ENCODE measurements around the gene IFIT3. TPM values are rescaled to one million over a fixed set of nuclear protein-coding genes. Genes with fewer than 3 reads are reported as not detected.

The IFIT3 gene
- total and polyA plus RNA-seq, 12 donors: 8.1 to 88.6 (median 26.7) TPM

DNA sequence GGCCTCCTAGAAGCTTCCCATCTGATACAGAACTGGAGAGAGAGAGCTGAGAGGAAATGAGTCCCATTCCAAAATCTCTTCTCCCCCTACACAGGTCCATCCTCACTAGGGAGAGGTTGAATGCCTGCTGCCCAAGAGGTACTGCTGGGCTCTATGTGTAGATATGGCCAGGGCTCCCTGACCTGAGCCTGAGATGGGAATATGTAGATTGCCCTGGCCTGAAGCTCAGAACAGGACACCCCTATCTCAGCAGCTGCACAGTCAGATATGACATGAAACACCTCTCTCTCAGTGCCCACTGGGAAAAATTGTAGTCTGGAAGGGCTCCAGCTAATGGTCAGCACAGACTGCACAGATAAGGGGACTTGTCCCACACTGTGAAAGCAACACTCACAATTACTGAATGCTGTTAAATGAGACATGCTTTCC is 46.9 kb downstream of the IFIT3 start:
- Histone ChIP-seq H3K36me3 (replicated peaks in 1 of 2) (no peaks in the 10 kb centered on the region), H3K27me3 (no peaks in the 10 kb centered on the region), H3K4me1 (replicated peaks in 1 of 2) (peaks cover 17 to 24% of the 10 kb centered on the region in 2 donors), H3K27ac (peak overlapping the region; percentile 48 to 95 (median 77)), H3K9me3 (replicated peaks in 1 of 3) (no peaks in the 10 kb centered on the region), H3K4me3 (no peak overlapping the region)
- DNase-seq: peak in 5 of 7 donors; percentile 31 to 39 (median 37)
- TF ChIP-seq, protein P1, sequence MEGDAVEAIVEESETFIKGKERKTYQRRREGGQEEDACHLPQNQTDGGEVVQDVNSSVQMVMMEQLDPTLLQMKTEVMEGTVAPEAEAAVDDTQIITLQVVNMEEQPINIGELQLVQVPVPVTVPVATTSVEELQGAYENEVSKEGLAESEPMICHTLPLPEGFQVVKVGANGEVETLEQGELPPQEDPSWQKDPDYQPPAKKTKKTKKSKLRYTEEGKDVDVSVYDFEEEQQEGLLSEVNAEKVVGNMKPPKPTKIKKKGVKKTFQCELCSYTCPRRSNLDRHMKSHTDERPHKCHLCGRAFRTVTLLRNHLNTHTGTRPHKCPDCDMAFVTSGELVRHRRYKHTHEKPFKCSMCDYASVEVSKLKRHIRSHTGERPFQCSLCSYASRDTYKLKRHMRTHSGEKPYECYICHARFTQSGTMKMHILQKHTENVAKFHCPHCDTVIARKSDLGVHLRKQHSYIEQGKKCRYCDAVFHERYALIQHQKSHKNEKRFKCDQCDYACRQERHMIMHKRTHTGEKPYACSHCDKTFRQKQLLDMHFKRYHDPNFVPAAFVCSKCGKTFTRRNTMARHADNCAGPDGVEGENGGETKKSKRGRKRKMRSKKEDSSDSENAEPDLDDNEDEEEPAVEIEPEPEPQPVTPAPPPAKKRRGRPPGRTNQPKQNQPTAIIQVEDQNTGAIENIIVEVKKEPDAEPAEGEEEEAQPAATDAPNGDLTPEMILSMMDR (IDR thresholded peaks at IDR 0.05): no peak
- no peak for TF ChIP-seq POLR2A (IDR thresholded peaks at IDR 0.05)
- intact Hi-C loops (cut with DNase I): loop anchor here in 1 of 2 donors (5.0 kb wide), 1 partner anchor 107 kb away; no protein-coding TSS in a partner anchor

DNA sequence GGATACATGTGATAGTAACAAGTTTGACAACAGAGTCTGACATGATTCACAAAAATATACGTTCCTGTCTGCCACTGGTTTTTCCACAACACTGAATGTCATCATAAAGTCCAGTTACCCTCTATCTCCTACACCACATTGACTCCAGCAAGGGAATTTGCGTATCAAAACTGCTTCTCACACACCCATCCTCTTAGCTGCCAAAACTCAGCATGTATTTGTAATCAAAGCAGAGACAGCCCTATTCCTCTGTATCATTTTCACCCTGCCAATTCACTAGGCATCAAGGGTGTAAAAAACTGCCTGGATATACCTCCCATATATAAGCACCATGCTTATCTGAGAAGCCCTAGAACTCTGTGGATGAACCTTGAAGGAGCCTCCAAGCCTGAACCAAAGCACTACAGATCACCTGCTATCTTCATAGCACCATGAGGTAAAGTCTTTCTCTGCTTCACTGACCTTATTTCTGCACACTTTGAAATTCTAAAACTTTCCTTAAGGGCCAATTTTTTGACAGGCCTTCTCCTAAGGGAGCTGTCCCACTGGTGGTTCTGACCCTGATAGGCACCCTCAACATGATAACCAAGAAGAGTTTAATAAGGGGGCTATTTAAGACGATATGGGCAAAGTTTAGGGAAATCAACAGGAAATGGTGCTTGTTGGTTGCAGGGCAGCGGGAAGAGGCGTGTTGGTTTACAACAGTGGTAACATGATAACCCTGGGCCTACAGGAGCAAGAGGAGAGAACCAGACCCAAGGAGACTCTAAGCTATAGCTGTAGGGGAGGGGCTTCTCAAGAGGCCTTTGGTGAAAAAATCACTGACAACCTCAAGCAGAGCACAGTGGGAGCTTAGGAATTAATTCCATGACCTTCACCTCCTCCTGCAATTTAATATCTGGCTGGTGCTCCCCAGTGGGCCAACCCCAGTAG is 50.2 kb downstream of the IFIT3 start, which contains the start of gene IFIT1B:
TSS of gene IFIT1B (plus strand) at position 352 of the 933 bp plus-strand sequence. CDS start at position 432, 80 bp downstream.
- no peaks in the 10 kb centered on the region for H3K27me3 ChIP-seq
- intact Hi-C loops (cut with DNase I): no loop called here
- no peak within 1 kb of the TSS for H3K27ac ChIP-seq
- TF ChIP-seq POLR2A (IDR thresholded peaks at IDR 0.05): no peak
- TF ChIP-seq, protein P1 (IDR thresholded peaks at IDR 0.05): no peak
- 89 to 91% (median 90%) methylated on average over 5 of the region's 5 CpGs for WGBS, 4 donors
- H3K9me3 ChIP-seq (replicated peaks in 1 of 3): no peaks in the 10 kb centered on the region
- peaks cover 17 to 23% of the 10 kb centered on the region in 2 donors for H3K4me1 ChIP-seq (replicated peaks in 1 of 2)
- no peaks in the 10 kb centered on the region for H3K36me3 ChIP-seq (replicated peaks in 1 of 2)
- H3K4me3 ChIP-seq: no peak within 1 kb of the TSS
- no peak for DNase-seq

DNA sequence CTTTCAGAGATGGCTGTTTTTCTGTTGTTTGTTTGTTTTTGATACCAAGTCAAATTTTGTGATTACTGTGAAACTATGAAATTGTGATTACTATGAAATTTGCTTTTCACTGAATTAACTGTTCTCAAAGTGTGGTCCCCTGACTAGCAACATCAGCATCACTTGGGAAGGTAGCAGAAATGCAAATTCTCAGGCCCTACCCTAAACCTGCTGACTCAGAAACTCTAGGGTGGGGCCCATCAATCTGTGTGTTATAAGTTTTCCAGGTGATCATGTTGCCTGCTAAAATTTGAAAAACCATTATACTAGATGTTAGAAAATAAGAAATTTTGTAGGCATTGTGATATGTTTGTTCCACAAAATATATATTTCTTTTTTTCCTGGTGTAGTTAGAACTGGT is 51.3 kb downstream of the IFIT3 start:
- H3K27ac ChIP-seq: no peak overlapping the region
- no peak for DNase-seq
- intact Hi-C loops (cut with DNase I): no loop called here
- H3K4me1 ChIP-seq (replicated peaks in 1 of 2): peaks cover 8 to 11% of the 10 kb centered on the region in 2 donors
- no peaks in the 10 kb centered on the region for H3K9me3 ChIP-seq (replicated peaks in 1 of 3)
- H3K4me3 ChIP-seq: no peak overlapping the region
- TF ChIP-seq, protein P1 (IDR thresholded peaks at IDR 0.05): no peak
- TF ChIP-seq POLR2A (IDR thresholded peaks at IDR 0.05): no peak
- H3K36me3 ChIP-seq (replicated peaks in 1 of 2): no peaks in the 10 kb centered on the region
- H3K27me3 ChIP-seq: no peaks in the 10 kb centered on the region

DNA sequence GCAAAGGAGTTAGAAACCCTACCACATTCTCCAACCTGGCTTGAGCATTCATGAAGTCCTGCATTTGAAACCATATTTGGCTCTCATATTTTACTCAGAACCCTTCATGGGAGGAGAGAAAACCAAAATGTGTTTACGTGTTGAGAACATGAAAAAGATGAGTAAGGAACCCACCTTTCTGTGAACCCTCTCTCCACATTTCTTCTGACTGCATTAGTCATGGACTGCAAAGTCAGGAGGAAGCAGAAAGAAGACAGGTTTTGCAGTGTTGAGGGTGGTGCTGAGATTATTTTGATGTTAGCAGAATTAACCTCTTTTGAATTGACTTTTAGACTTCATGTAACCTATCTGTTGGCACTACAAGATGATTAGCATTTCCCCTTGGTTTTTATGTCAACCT is 55.0 kb downstream of the IFIT3 start:
- Histone ChIP-seq H3K9me3 (replicated peaks in 1 of 3) (no peaks in the 10 kb centered on the region), H3K36me3 (replicated peaks in 1 of 2) (no peaks in the 10 kb centered on the region), H3K27ac (no peak overlapping the region), H3K4me1 (replicated peaks in 1 of 2) (no peaks in the 10 kb centered on the region), H3K4me3 (no peak overlapping the region), H3K27me3 (no peaks in the 10 kb centered on the region)
- WGBS, 4 donors: 88 to 95% (median 91%) methylated on average over 1 of the region's 1 CpG
- intact Hi-C loops (cut with DNase I): no loop called here
- no peak for TF ChIP-seq POLR2A (IDR thresholded peaks at IDR 0.05)
- TF ChIP-seq, protein P1 (IDR thresholded peaks at IDR 0.05): no peak
- no peak for DNase-seq
